RWPE2 (cell line): ENCODE results near the gene EPB41L5.
A peak's percentile ranks its signal among the peaks of the same experiment; 100 is the strongest.

ENCODE experiments used
- ATAC-seq: fragments of 200-7000 bp; cut with Tn5 transposase; 3 replicates; pipeline ENCODE4 v1.9.1; 2021; ENCODE audit warnings: low read depth
- DNase-seq: peaks from one replicate; pipeline ENCODE4 v3.0.0-alpha.2; 2020; ENCODE audit warnings: low spot score
- H3K27ac ChIP-seq: fragments of 450-650 bp; 2 replicates; pipeline ENCODE4 v1.5.1; 2017; ENCODE audit warnings: mild to moderate bottlenecking; ENCODE audit not compliant: poor library complexity, severe bottlenecking
- H3K27me3 ChIP-seq: fragments of 250-450 bp; sonication (Bioruptor Pico); 2 replicates; pipeline ENCODE4 v1.5.1; 2021; ENCODE audit warnings: mild to moderate bottlenecking, moderate library complexity; ENCODE audit not compliant: insufficient read depth, poor library complexity, severe bottlenecking
- H3K36me3 ChIP-seq: fragments of 250-450 bp; sonication (Bioruptor Pico); 2 replicates; pipeline ENCODE4 v1.5.1; 2020; ENCODE audit warnings: low read depth, mild to moderate bottlenecking, moderate library complexity
- H3K4me1 ChIP-seq: fragments of 250-450 bp; sonication (Bioruptor Pico); 2 replicates; pipeline ENCODE4 v1.5.1; 2021; ENCODE audit warnings: mild to moderate bottlenecking, moderate library complexity; ENCODE audit not compliant: insufficient read depth, poor library complexity, severe bottlenecking
- H3K4me3 ChIP-seq: fragments of 250-450 bp; sonication (Bioruptor Pico); 2 replicates; pipeline ENCODE4 v1.5.1; 2021; ENCODE audit warnings: mild to moderate bottlenecking, moderate library complexity; ENCODE audit not compliant: severe bottlenecking
- H3K9me3 ChIP-seq: fragments of 250-450 bp; sonication (Bioruptor Pico); 2 replicates; pipeline ENCODE4 v1.5.1; 2021; ENCODE audit warnings: mild to moderate bottlenecking, moderate library complexity; ENCODE audit not compliant: severe bottlenecking
- CTCF ChIP-seq: fragments of 450-650 bp; IDR thresholded peaks from one replicate; pipeline ENCODE4 v1.5.1; 2017; ENCODE audit warnings: mild to moderate bottlenecking, moderate library complexity; ENCODE audit not compliant: poor library complexity, severe bottlenecking

The EPB41L5 gene

GRCh38 chr2:120169020-120169419, 156.1 kb downstream of the EPB41L5 start:
- Histone ChIP-seq H3K27me3 (no peaks in the 10 kb centered on the region), H3K4me3 (no peak overlapping the region), H3K36me3 (no peaks in the 10 kb centered on the region), H3K4me1 (no peaks in the 10 kb centered on the region), H3K9me3 (no peaks in the 10 kb centered on the region), H3K27ac (no peak overlapping the region)
- DNase-seq (no peak), ATAC-seq (no peak)
- TF ChIP-seq CTCF, result no peak

GRCh38 chr2:120174963-120175581, 162.2 kb downstream of the EPB41L5 start:
- DNase-seq, result no peak
- H3K4me3 ChIP-seq, result no peak overlapping the region
- no peaks in the 10 kb centered on the region for H3K27me3 ChIP-seq
- H3K4me1 ChIP-seq, result peaks cover 14% of the 10 kb centered on the region
- H3K27ac ChIP-seq, result peak overlapping the region; percentile 76
- TF ChIP-seq CTCF, result peak; percentile 93
- H3K9me3 ChIP-seq, result no peaks in the 10 kb centered on the region
- no peaks in the 10 kb centered on the region for H3K36me3 ChIP-seq
- ATAC-seq, result no peak

- DNase-seq (no peak), ATAC-seq (peak; percentile 20; the same call in 2 of the 3 replicates)
- H3K27me3 ChIP-seq, result no peaks in the 10 kb centered on the region
- H3K27ac ChIP-seq, result peak overlapping the region; percentile 76
- peaks cover 14% of the 10 kb centered on the region for H3K4me1 ChIP-seq
- H3K36me3 ChIP-seq, result no peaks in the 10 kb centered on the region
- H3K4me3 ChIP-seq, result no peak overlapping the region
- no peaks in the 10 kb centered on the region for H3K9me3 ChIP-seq
- no peak for TF ChIP-seq CTCF
These were observed 163.6 kb downstream of the EPB41L5 start for GRCh38 chr2:120176526-120176925.

GRCh38 chr2:120177001-120177621, 164.2 kb downstream of the EPB41L5 start:
- Histone ChIP-seq H3K27ac (peak overlapping the region; percentile 76), H3K27me3 (no peaks in the 10 kb centered on the region), H3K4me3 (peak overlapping the region; percentile 38), H3K9me3 (no peaks in the 10 kb centered on the region), H3K36me3 (no peaks in the 10 kb centered on the region), H3K4me1 (peaks cover 14% of the 10 kb centered on the region)
- TF ChIP-seq CTCF, result peak; percentile 75
- DNase-seq, result peak; percentile 74
- peak; percentile 92 for ATAC-seq

GRCh38 chr2:120177973-120178372, 165.1 kb downstream of the EPB41L5 start:
- Histone ChIP-seq H3K27me3 (no peaks in the 10 kb centered on the region), H3K4me1 (peaks cover 14% of the 10 kb centered on the region), H3K27ac (peak overlapping the region; percentile 76), H3K36me3 (no peaks in the 10 kb centered on the region), H3K9me3 (no peaks in the 10 kb centered on the region), H3K4me3 (no peak overlapping the region)
- ATAC-seq, result no peak
- TF ChIP-seq CTCF, result no peak
- no peak for DNase-seq
